ENCODE results near the gene CTNNA2.
A peak's percentile ranks its signal among the peaks of the same experiment; 100 is the strongest.

The CTNNA2 gene

GRCh38 chr2:79935046-79935732, 422.3 kb downstream of the CTNNA2 start:
- Histone ChIP-seq H3K27ac (ENCODE audit: low read depth in 2 of 2, low read length in 2 of 2) (no peak overlapping the region), H3K36me3 (ENCODE audit: control insufficient read depth in 2 of 2, insufficient read depth in 2 of 2, low read length in 2 of 2) (no peaks in the 10 kb centered on the region)

DNA sequence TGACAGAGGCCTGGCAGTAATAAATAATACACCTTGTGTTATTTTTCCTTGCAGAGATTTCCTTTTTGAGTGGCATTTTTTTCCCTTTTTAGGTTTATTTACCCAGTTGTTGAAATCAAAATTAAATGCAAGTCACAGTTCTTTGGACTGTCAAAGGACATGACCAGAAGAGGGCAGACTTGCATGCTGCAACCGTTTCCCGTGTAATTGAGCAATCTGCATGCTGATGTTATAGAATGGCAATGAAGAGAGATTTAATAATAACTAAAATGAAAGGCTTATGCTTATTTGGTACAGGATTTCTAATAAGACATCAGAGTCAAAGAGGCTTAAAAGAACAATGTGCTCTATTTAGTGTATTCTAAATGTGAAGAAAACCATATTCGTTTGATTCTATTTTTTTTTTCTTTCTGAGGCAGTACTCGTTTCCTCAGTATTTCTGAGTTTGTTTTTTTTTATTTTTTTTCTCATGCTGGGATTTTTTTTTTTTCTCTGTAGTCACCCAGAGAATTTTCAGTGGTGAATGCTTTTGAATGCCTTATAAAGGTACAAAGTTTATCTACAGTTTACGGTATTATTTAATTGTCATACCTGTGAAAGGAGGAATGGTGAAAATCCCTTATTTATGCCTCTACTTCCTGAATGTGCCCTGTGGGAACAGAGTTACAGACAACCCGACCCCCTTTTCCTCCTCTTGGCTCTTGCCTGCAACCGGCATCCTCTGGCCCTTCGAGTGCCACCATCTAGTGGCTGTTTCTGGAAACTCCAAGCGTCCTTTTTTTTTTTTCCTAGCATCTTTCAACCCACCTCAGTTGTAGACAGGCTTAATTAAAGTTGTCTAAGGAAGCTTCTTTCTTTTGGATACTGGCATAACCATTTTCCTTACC, 423.2 kb downstream of the CTNNA2 start:
- Histone ChIP-seq H3K27ac (ENCODE audit: low read depth in 2 of 2, low read length in 2 of 2) (no peak overlapping the region), H3K9ac (ENCODE audit: low read depth in 1 of 2, low read length in 2 of 2) (no peak overlapping the region), H3K4me1 (ENCODE audit: control insufficient read depth in 2 of 2, insufficient read depth in 2 of 2, low read length in 2 of 2) (peaks cover 0 to 2% of the 10 kb centered on the region in 2 donors), H3K36me3 (ENCODE audit: control insufficient read depth in 2 of 2, insufficient read depth in 2 of 2, low read length in 2 of 2) (no peaks in the 10 kb centered on the region), H3K27me3 (ENCODE audit: control insufficient read depth in 2 of 2, insufficient read depth in 2 of 2, low read length in 2 of 2) (no peaks in the 10 kb centered on the region), H3K4me3 (ENCODE audit: low read length in 2 of 2) (peak overlapping the region in 1 of 2 donors; percentile 16), H3K9me3 (ENCODE audit: control insufficient read depth in 2 of 2, low read length in 2 of 2) (no peaks in the 10 kb centered on the region)

More at GRCh38 chr2:79935046-79935732, 422.3 kb downstream of the CTNNA2 start:
- peaks cover 0 to 2% of the 10 kb centered on the region in 2 donors for H3K4me1 ChIP-seq (ENCODE audit: control insufficient read depth in 2 of 2, insufficient read depth in 2 of 2, low read length in 2 of 2)
- no peak overlapping the region for H3K4me3 ChIP-seq (ENCODE audit: low read length in 2 of 2)
- H3K27me3 ChIP-seq (ENCODE audit: control insufficient read depth in 2 of 2, insufficient read depth in 2 of 2, low read length in 2 of 2), result no peaks in the 10 kb centered on the region
- no peak overlapping the region for H3K9ac ChIP-seq (ENCODE audit: low read depth in 1 of 2, low read length in 2 of 2)
- no peaks in the 10 kb centered on the region for H3K9me3 ChIP-seq (ENCODE audit: control insufficient read depth in 2 of 2, low read length in 2 of 2)

- H3K9ac ChIP-seq (ENCODE audit: low read depth in 1 of 2, low read length in 2 of 2), result no peak overlapping the region
- no peaks in the 10 kb centered on the region for H3K9me3 ChIP-seq (ENCODE audit: control insufficient read depth in 2 of 2, low read length in 2 of 2)
- H3K36me3 ChIP-seq (ENCODE audit: control insufficient read depth in 2 of 2, insufficient read depth in 2 of 2, low read length in 2 of 2), result no peaks in the 10 kb centered on the region
- no peak overlapping the region for H3K4me3 ChIP-seq (ENCODE audit: low read length in 2 of 2)
- no peaks in the 10 kb centered on the region for H3K27me3 ChIP-seq (ENCODE audit: control insufficient read depth in 2 of 2, insufficient read depth in 2 of 2, low read length in 2 of 2)
- H3K27ac ChIP-seq (ENCODE audit: low read depth in 2 of 2, low read length in 2 of 2), result no peak overlapping the region
- peaks cover 0 to 2% of the 10 kb centered on the region in 2 donors for H3K4me1 ChIP-seq (ENCODE audit: control insufficient read depth in 2 of 2, insufficient read depth in 2 of 2, low read length in 2 of 2)
Observed at GRCh38 chr2:79936715-79937114, 423.9 kb downstream of the CTNNA2 start.

DNA sequence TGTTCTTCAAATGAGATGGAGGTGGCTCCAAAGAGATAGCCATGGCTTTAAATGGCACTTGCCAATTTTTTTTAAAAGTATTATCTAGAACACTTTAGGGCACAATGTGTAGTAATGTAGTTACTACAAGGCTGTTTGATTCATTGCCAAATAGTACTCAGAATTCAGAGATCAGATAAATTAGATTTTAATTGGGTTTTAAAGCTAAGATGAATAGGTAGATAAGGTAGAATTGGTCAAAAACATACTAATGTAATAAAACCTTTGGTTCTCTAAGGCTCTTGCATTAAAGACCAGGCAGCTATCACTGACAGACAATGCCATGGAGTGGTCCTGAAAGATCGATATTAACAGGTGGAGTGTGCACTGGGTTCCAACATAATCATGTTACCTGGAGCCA, 425.8 kb downstream of the CTNNA2 start:
- no peaks in the 10 kb centered on the region for H3K36me3 ChIP-seq (ENCODE audit: control insufficient read depth in 2 of 2, insufficient read depth in 2 of 2, low read length in 2 of 2)

DNA sequence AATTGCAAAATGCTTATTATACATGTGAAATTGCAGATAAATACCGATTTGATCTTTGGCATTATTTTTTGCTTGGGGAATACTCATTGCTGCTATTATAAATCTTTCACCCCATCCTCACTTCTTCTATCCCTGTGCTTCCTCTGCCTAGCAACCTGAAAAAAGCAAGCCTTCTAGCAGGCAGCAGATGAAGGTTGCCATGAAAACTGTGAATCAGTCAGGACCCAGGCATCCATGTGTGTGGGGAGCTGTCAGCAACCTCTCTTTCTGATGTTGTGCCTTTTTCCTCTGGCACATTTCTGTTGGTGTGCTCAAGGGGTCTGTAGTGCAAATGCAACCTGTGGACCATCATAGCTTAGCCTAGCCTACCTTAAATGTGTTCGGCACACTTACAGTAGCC, 427.5 kb downstream of the CTNNA2 start:
- no peak overlapping the region for H3K9ac ChIP-seq (ENCODE audit: low read depth in 1 of 2, low read length in 2 of 2)
- H3K27me3 ChIP-seq (ENCODE audit: control insufficient read depth in 2 of 2, insufficient read depth in 2 of 2, low read length in 2 of 2), result no peaks in the 10 kb centered on the region
- no peaks in the 10 kb centered on the region for H3K36me3 ChIP-seq (ENCODE audit: control insufficient read depth in 2 of 2, insufficient read depth in 2 of 2, low read length in 2 of 2)
- H3K4me3 ChIP-seq (ENCODE audit: low read length in 2 of 2), result no peak overlapping the region
- H3K27ac ChIP-seq (ENCODE audit: low read depth in 2 of 2, low read length in 2 of 2), result no peak overlapping the region
- H3K4me1 ChIP-seq (ENCODE audit: control insufficient read depth in 2 of 2, insufficient read depth in 2 of 2, low read length in 2 of 2), result peaks cover 0 to 2% of the 10 kb centered on the region in 2 donors
- no peaks in the 10 kb centered on the region for H3K9me3 ChIP-seq (ENCODE audit: control insufficient read depth in 2 of 2, low read length in 2 of 2)

More for the DNA sequence above, 425.8 kb downstream of the CTNNA2 start:
- no peaks in the 10 kb centered on the region for H3K9me3 ChIP-seq (ENCODE audit: control insufficient read depth in 2 of 2, low read length in 2 of 2)
- no peak overlapping the region for H3K4me3 ChIP-seq (ENCODE audit: low read length in 2 of 2)
- H3K27me3 ChIP-seq (ENCODE audit: control insufficient read depth in 2 of 2, insufficient read depth in 2 of 2, low read length in 2 of 2), result no peaks in the 10 kb centered on the region
- no peak overlapping the region for H3K9ac ChIP-seq (ENCODE audit: low read depth in 1 of 2, low read length in 2 of 2)
- H3K27ac ChIP-seq (ENCODE audit: low read depth in 2 of 2, low read length in 2 of 2), result no peak overlapping the region
- H3K4me1 ChIP-seq (ENCODE audit: control insufficient read depth in 2 of 2, insufficient read depth in 2 of 2, low read length in 2 of 2), result peaks cover 0 to 2% of the 10 kb centered on the region in 2 donors

DNA sequence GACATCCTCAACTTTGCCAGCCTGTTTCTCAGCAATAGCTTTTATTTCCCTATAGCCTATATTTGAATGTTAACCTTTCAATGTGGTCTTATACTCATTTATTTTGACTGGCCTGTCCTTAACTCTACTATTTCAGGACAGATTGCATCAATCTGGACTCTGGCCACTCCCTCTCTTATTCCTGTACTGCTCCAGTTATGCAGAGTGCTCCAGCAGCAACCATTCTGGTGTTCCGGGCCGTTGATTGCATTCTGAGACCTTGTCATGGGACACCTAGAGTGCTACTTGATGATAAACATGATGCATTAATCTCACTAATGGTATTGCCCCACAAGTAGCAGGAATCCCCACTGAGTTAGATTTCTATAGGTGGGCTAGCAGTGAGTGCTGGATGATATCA, 428.3 kb downstream of the CTNNA2 start:
- Histone ChIP-seq H3K27me3 (ENCODE audit: control insufficient read depth in 2 of 2, insufficient read depth in 2 of 2, low read length in 2 of 2) (no peaks in the 10 kb centered on the region), H3K27ac (ENCODE audit: low read depth in 2 of 2, low read length in 2 of 2) (no peak overlapping the region), H3K9ac (ENCODE audit: low read depth in 1 of 2, low read length in 2 of 2) (no peak overlapping the region), H3K36me3 (ENCODE audit: control insufficient read depth in 2 of 2, insufficient read depth in 2 of 2, low read length in 2 of 2) (no peaks in the 10 kb centered on the region), H3K9me3 (ENCODE audit: control insufficient read depth in 2 of 2, low read length in 2 of 2) (no peaks in the 10 kb centered on the region), H3K4me1 (ENCODE audit: control insufficient read depth in 2 of 2, insufficient read depth in 2 of 2, low read length in 2 of 2) (peaks cover 0 to 1% of the 10 kb centered on the region in 2 donors), H3K4me3 (ENCODE audit: low read length in 2 of 2) (no peak overlapping the region)

DNA sequence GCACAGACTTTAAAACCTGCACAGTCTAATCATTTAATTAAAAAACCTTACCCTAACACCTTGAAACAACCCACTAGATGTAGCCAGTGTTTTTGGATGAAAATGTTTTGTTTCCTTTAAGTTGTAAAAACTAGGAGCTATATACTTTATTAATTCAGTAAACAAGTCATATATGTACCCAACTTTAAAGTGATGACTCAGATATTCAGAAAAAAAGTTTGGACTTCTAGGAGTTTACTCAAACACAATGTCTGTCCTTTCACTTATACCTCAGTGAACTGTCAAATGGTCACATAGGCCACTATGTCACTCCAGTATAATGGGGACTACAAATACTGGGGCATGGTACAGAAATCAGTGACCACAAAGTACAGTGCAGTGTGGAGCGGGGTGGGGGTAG, 431.4 kb downstream of the CTNNA2 start:
- no peaks in the 10 kb centered on the region for H3K36me3 ChIP-seq (ENCODE audit: control insufficient read depth in 2 of 2, insufficient read depth in 2 of 2, low read length in 2 of 2)
- H3K27me3 ChIP-seq (ENCODE audit: control insufficient read depth in 2 of 2, insufficient read depth in 2 of 2, low read length in 2 of 2), result no peaks in the 10 kb centered on the region
- no peaks in the 10 kb centered on the region for H3K4me1 ChIP-seq (ENCODE audit: control insufficient read depth in 2 of 2, insufficient read depth in 2 of 2, low read length in 2 of 2)
- H3K27ac ChIP-seq (ENCODE audit: low read depth in 2 of 2, low read length in 2 of 2), result no peak overlapping the region
- no peak overlapping the region for H3K4me3 ChIP-seq (ENCODE audit: low read length in 2 of 2)
- no peaks in the 10 kb centered on the region for H3K9me3 ChIP-seq (ENCODE audit: control insufficient read depth in 2 of 2, low read length in 2 of 2)
- H3K9ac ChIP-seq (ENCODE audit: low read depth in 1 of 2, low read length in 2 of 2), result no peak overlapping the region

DNA sequence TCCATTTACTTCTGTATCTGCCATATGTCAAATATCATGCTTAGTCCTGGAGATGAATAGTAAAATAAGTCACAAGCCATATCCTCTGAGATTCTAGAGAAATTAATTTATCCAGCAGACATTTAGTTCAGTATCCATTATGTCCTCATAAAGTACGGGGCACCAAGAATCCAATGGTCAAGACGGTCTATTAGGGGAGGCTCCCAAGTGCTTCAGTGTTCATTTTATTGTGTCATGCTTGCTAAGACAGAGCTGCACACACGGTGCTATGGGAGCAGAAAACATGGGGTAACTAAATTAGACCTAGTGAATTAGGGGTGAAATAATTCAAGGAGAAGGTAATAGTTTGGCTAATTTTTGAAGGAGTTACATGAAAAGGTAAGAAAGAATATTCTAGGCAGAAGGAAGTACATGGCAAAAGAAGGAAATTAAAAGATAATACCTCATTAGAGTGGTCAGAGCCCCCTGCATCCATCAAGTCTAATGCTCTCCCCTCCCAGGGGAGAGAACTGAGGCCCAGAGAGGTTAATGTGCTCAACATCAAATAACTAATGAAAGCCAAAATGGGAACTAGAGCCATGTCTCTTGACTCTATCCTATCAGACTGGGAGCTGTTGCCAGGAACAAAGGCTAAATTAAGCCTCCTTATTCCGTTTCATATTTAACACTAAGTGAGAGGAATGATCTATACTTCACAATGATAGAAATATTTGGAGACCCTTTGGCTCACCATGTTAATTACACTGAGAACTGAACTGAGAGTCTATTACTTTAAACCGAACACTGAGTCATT, 433.0 kb downstream of the CTNNA2 start:
- Histone ChIP-seq H3K9ac (ENCODE audit: low read depth in 1 of 2, low read length in 2 of 2) (no peak overlapping the region), H3K27ac (ENCODE audit: low read depth in 2 of 2, low read length in 2 of 2) (no peak overlapping the region), H3K9me3 (ENCODE audit: control insufficient read depth in 2 of 2, low read length in 2 of 2) (no peaks in the 10 kb centered on the region), H3K27me3 (ENCODE audit: control insufficient read depth in 2 of 2, insufficient read depth in 2 of 2, low read length in 2 of 2) (no peaks in the 10 kb centered on the region), H3K36me3 (ENCODE audit: control insufficient read depth in 2 of 2, insufficient read depth in 2 of 2, low read length in 2 of 2) (no peaks in the 10 kb centered on the region), H3K4me3 (ENCODE audit: low read length in 2 of 2) (no peak overlapping the region), H3K4me1 (ENCODE audit: control insufficient read depth in 2 of 2, insufficient read depth in 2 of 2, low read length in 2 of 2) (no peaks in the 10 kb centered on the region)

GRCh38 chr2:79947751-79948150, 434.9 kb downstream of the CTNNA2 start:
- Histone ChIP-seq H3K4me3 (ENCODE audit: low read length in 2 of 2) (no peak overlapping the region), H3K9me3 (ENCODE audit: control insufficient read depth in 2 of 2, low read length in 2 of 2) (no peaks in the 10 kb centered on the region), H3K27me3 (ENCODE audit: control insufficient read depth in 2 of 2, insufficient read depth in 2 of 2, low read length in 2 of 2) (no peaks in the 10 kb centered on the region), H3K9ac (ENCODE audit: low read depth in 1 of 2, low read length in 2 of 2) (no peak overlapping the region), H3K36me3 (ENCODE audit: control insufficient read depth in 2 of 2, insufficient read depth in 2 of 2, low read length in 2 of 2) (no peaks in the 10 kb centered on the region), H3K27ac (ENCODE audit: low read depth in 2 of 2, low read length in 2 of 2) (no peak overlapping the region), H3K4me1 (ENCODE audit: control insufficient read depth in 2 of 2, insufficient read depth in 2 of 2, low read length in 2 of 2) (peaks cover 0 to 2% of the 10 kb centered on the region in 2 donors)

GRCh38 chr2:79950526-79950925, 437.7 kb downstream of the CTNNA2 start:
- no peaks in the 10 kb centered on the region for H3K27me3 ChIP-seq (ENCODE audit: control insufficient read depth in 2 of 2, insufficient read depth in 2 of 2, low read length in 2 of 2)
- peaks cover 0 to 2% of the 10 kb centered on the region in 2 donors for H3K4me1 ChIP-seq (ENCODE audit: control insufficient read depth in 2 of 2, insufficient read depth in 2 of 2, low read length in 2 of 2)
- H3K36me3 ChIP-seq (ENCODE audit: control insufficient read depth in 2 of 2, insufficient read depth in 2 of 2, low read length in 2 of 2), result no peaks in the 10 kb centered on the region
- no peak overlapping the region for H3K27ac ChIP-seq (ENCODE audit: low read depth in 2 of 2, low read length in 2 of 2)
- H3K9me3 ChIP-seq (ENCODE audit: control insufficient read depth in 2 of 2, low read length in 2 of 2), result no peaks in the 10 kb centered on the region
- H3K4me3 ChIP-seq (ENCODE audit: low read length in 2 of 2), result no peak overlapping the region
- no peak overlapping the region for H3K9ac ChIP-seq (ENCODE audit: low read depth in 1 of 2, low read length in 2 of 2)
